ENCODE data around the gene RFX2.

The RFX2 gene

GRCh38 chr19:6087074-6087571, 23.2 kb downstream of the RFX2 start:
- Histone ChIP-seq H3K27ac (ENCODE audit: low read depth, low read length) (no peak overlapping the region), H3K79me2 (ENCODE audit: insufficient read depth, low read length) (no peaks in the 10 kb centered on the region), H3K36me3 (ENCODE audit: low read length) (no peaks in the 10 kb centered on the region), H3K4me3 (ENCODE audit: insufficient read depth, low read length, poor library complexity, severe bottlenecking) (no peak overlapping the region), H3K9me2 (replicated peaks; ENCODE audit: insufficient read depth, low read length) (no peaks in the 10 kb centered on the region), H2AFZ (ENCODE audit: low read depth, low read length, severe bottlenecking) (no peak overlapping the region), H3K4me2 (ENCODE audit: low read depth, low read length, poor library complexity, severe bottlenecking) (peak overlapping the region; percentile 4), H3F3A (ENCODE audit: insufficient read depth) (no peaks in the 10 kb centered on the region), H3K27me3 (ENCODE audit: low read length) (no peaks in the 10 kb centered on the region), H3K9me3 (ENCODE audit: insufficient read depth, low read length) (no peaks in the 10 kb centered on the region), H4K20me1 (ENCODE audit: low read depth, low read length) (no peaks in the 10 kb centered on the region), H3K9ac (ENCODE audit: low read length) (no peak overlapping the region)
- TF ChIP-seq CTCF (IDR thresholded peaks at IDR 0.05; ENCODE audit: insufficient read depth, low read length, poor library complexity, severe bottlenecking): no peak
- no peak for TF ChIP-seq EZH2phosphoT487 (conservative IDR thresholded peaks at IDR 0.05; ENCODE audit: low read length)

- no peaks in the 10 kb centered on the region for H3K9me2 ChIP-seq (replicated peaks; ENCODE audit: insufficient read depth, low read length)
- H3K4me2 ChIP-seq (ENCODE audit: low read depth, low read length, poor library complexity, severe bottlenecking): no peak overlapping the region
- H3K27ac ChIP-seq (ENCODE audit: low read depth, low read length): no peak overlapping the region
- no peak for TF ChIP-seq EZH2phosphoT487 (conservative IDR thresholded peaks at IDR 0.05; ENCODE audit: low read length)
- TF ChIP-seq CTCF (IDR thresholded peaks at IDR 0.05; ENCODE audit: insufficient read depth, low read length, poor library complexity, severe bottlenecking): no peak
- no peak overlapping the region for H3K9ac ChIP-seq (ENCODE audit: low read length)
- H3K9me3 ChIP-seq (ENCODE audit: insufficient read depth, low read length): no peaks in the 10 kb centered on the region
- no peaks in the 10 kb centered on the region for H3F3A ChIP-seq (ENCODE audit: insufficient read depth)
- no peak overlapping the region for H2AFZ ChIP-seq (ENCODE audit: low read depth, low read length, severe bottlenecking)
- H3K4me3 ChIP-seq (ENCODE audit: insufficient read depth, low read length, poor library complexity, severe bottlenecking): no peak overlapping the region
- no peaks in the 10 kb centered on the region for H3K27me3 ChIP-seq (ENCODE audit: low read length)
- H3K36me3 ChIP-seq (ENCODE audit: low read length): no peaks in the 10 kb centered on the region
- H3K79me2 ChIP-seq (ENCODE audit: insufficient read depth, low read length): no peaks in the 10 kb centered on the region
- no peaks in the 10 kb centered on the region for H4K20me1 ChIP-seq (ENCODE audit: low read depth, low read length)
Observed at GRCh38 chr19:6086068-6086788, 24.1 kb downstream of the RFX2 start.

- H3K9ac ChIP-seq (ENCODE audit: low read length): no peak overlapping the region
- no peaks in the 10 kb centered on the region for H3F3A ChIP-seq (ENCODE audit: insufficient read depth)
- no peaks in the 10 kb centered on the region for H3K9me2 ChIP-seq (replicated peaks; ENCODE audit: insufficient read depth, low read length)
- no peak overlapping the region for H3K27ac ChIP-seq (ENCODE audit: low read depth, low read length)
- H3K79me2 ChIP-seq (ENCODE audit: insufficient read depth, low read length): no peaks in the 10 kb centered on the region
- H4K20me1 ChIP-seq (ENCODE audit: low read depth, low read length): no peaks in the 10 kb centered on the region
- H3K27me3 ChIP-seq (ENCODE audit: low read length): no peaks in the 10 kb centered on the region
- H3K4me3 ChIP-seq (ENCODE audit: insufficient read depth, low read length, poor library complexity, severe bottlenecking): no peak overlapping the region
- H3K36me3 ChIP-seq (ENCODE audit: low read length): no peaks in the 10 kb centered on the region
- H3K9me3 ChIP-seq (ENCODE audit: insufficient read depth, low read length): no peaks in the 10 kb centered on the region
- H2AFZ ChIP-seq (ENCODE audit: low read depth, low read length, severe bottlenecking): no peak overlapping the region
- TF ChIP-seq EZH2phosphoT487 (conservative IDR thresholded peaks at IDR 0.05; ENCODE audit: low read length): no peak
- no peak for TF ChIP-seq CTCF (IDR thresholded peaks at IDR 0.05; ENCODE audit: insufficient read depth, low read length, poor library complexity, severe bottlenecking)
- no peak overlapping the region for H3K4me2 ChIP-seq (ENCODE audit: low read depth, low read length, poor library complexity, severe bottlenecking)
Observed at GRCh38 chr19:6084821-6085220, 25.5 kb downstream of the RFX2 start.
